Esophagus muscularis mucosa (tissue), 4 donors: ENCODE data around the gene TTC6. TPM values are rescaled to one million over a fixed set of nuclear protein-coding genes. Genes with fewer than 3 reads are reported as not detected.

Source experiments
- DNase-seq: peaks from one replicate; pipeline ENCODE4 v3.0.0-alpha.2; 2017; ENCODE audit errors: extremely low spot score
- H3K27ac ChIP-seq, 4 donors: fragments of 200-600 bp; sonication (generic); replicated peaks in 1 of 4; 1 replicate in 3 of 4; 2 replicates in 1 of 4; pipeline ENCODE4 v1.5.1; 2016 to 2019; ENCODE audit warnings: mild to moderate bottlenecking in 1 of 4
- H3K27me3 ChIP-seq, 4 donors: fragments of 200-600 bp; sonication (generic); one replicate each; pipeline versions ENCODE4 v1.5.1 to v1.6.0; 2016 to 2019
- H3K36me3 ChIP-seq, 4 donors: fragments of 200-600 bp; sonication (generic); one replicate each; pipeline ENCODE4 v1.5.1; 2016 to 2019
- H3K4me1 ChIP-seq, 4 donors: fragments of 200-600 bp; sonication (generic); one replicate each; pipeline ENCODE4 v1.5.1; 2016 to 2019
- H3K4me3 ChIP-seq, 4 donors: fragments of 200-600 bp; sonication (generic); 1 replicate in 2 of 4; 2 replicates in 2 of 4; pipeline ENCODE4 v1.5.1; 2016 to 2019; ENCODE audit warnings: mild to moderate bottlenecking in 4 of 4, moderate library complexity in 1 of 4
- H3K9me3 ChIP-seq, 4 donors: fragments of 200-600 bp; sonication (generic); 1 replicate in 3 of 4; 2 replicates in 1 of 4; pipeline ENCODE4 v1.5.1; 2016 to 2019
- CTCF ChIP-seq, 3 experiments: fragments of 200-600 bp in 2 of 3; fragments of 450-650 bp in 1 of 3; sonication (generic) in 2 of 3; IDR thresholded peaks; one replicate each; pipeline ENCODE4 v1.5.1; 2017 to 2019; ENCODE audit warnings: antibody characterized with exemption in 3 of 3, mild to moderate bottlenecking in 2 of 3, moderate library complexity in 1 of 3
- EP300 ChIP-seq: sonication (generic); formaldehyde crosslinking; IDR thresholded peaks from one replicate; pipeline ENCODE4 v1.6.1; 2017; ENCODE audit warnings: antibody characterized with exemption
- POLR2A ChIP-seq: fragments of 450-650 bp; IDR thresholded peaks from one replicate; pipeline ENCODE4 v1.6.1; 2017; ENCODE audit warnings: antibody characterized with exemption, moderate library complexity, mild to moderate bottlenecking, low read depth
- POLR2AphosphoS5 ChIP-seq, 2 donors: sonication (generic); formaldehyde crosslinking; IDR thresholded peaks; one replicate each; pipeline ENCODE4 v1.6.1; 2017; ENCODE audit warnings: antibody characterized with exemption in 2 of 2
- WGBS: methylation state at CpG from one replicate; pipeline ENCODE4 v1.1.5; 2018; 5-methylcytosine and 5-hydroxymethylcytosine counted together
- intact Hi-C: fragments of 100-400 bp; cut with DNase I; formaldehyde crosslinking; loops from one replicate; pipeline ENCODE4 v1.15.1; 2023
- total RNA-seq, 4 donors: library from RNA; depleted of rRNA; stranded (reverse); fragments of >200 nt; gene quantifications; one replicate each; pipeline versions ENCODE4 v1.1.0 to v1.2.1, GENCODE V29; 2016

The TTC6 gene
- total RNA-seq, 4 donors from 2014 or later: not detected

GRCh38 chr14:37587881-37588666, 7.4 kb upstream of the TTC6 start:
- no peak for DNase-seq
- intact Hi-C loops: no loop called here
- no peak overlapping the region for H3K27ac ChIP-seq

GRCh38 chr14:37588667-37588955, 6.8 kb upstream of the TTC6 start:
- H3K27ac ChIP-seq: no peak overlapping the region
- intact Hi-C loops: no loop called here
- TF ChIP-seq POLR2AphosphoS5 (IDR thresholded peaks at IDR 0.05) (no peak), POLR2A (no peak), EP300 (no peak), CTCF (IDR thresholded peaks at IDR 0.05) (no peak)
- no peak overlapping the region for H3K4me3 ChIP-seq
- DNase-seq: no peak
- H3K9me3 ChIP-seq: no peaks in the 10 kb centered on the region
- H3K36me3 ChIP-seq: no peaks in the 10 kb centered on the region
- WGBS: 14% methylated on average over 6 of the region's 6 CpGs
- H3K27me3 ChIP-seq: peaks cover 16 to 100% (median 97%) of the 10 kb centered on the region in 4 donors
- peaks cover 27 to 47% (median 43%) of the 10 kb centered on the region in 4 donors for H3K4me1 ChIP-seq

More at GRCh38 chr14:37587881-37588666, 7.4 kb upstream of the TTC6 start:
- H3K4me1 ChIP-seq: peaks cover 27 to 51% (median 46%) of the 10 kb centered on the region in 4 donors
- no peaks in the 10 kb centered on the region for H3K9me3 ChIP-seq
- WGBS: 4% methylated on average over 48 of the region's 63 CpGs
- no peak for TF ChIP-seq EP300
- H3K36me3 ChIP-seq: no peaks in the 10 kb centered on the region
- H3K4me3 ChIP-seq: peak overlapping the region in 2 of 4 donors; percentile 17 to 30
- H3K27me3 ChIP-seq: peaks cover 19 to 100% (median 96%) of the 10 kb centered on the region in 4 donors

GRCh38 chr14:37588956-37589714, 6.3 kb upstream of the TTC6 start:
- TF ChIP-seq POLR2A: no peak
- TF ChIP-seq CTCF (IDR thresholded peaks at IDR 0.05): no peak
- no peak for TF ChIP-seq POLR2AphosphoS5 (IDR thresholded peaks at IDR 0.05)
- H3K36me3 ChIP-seq: no peaks in the 10 kb centered on the region
- 23% methylated on average over 16 of the region's 16 CpGs for WGBS
- H3K27me3 ChIP-seq: peaks cover 14 to 100% (median 97%) of the 10 kb centered on the region in 4 donors
- no peak for DNase-seq
- no peak overlapping the region for H3K4me3 ChIP-seq
- no peaks in the 10 kb centered on the region for H3K9me3 ChIP-seq
- no peak overlapping the region for H3K27ac ChIP-seq
- peaks cover 26 to 45% (median 41%) of the 10 kb centered on the region in 4 donors for H3K4me1 ChIP-seq
- intact Hi-C loops: no loop called here

- WGBS: 30% methylated on average over 6 of the region's 6 CpGs
- Histone ChIP-seq H3K27me3 (peaks cover 14 to 100% (median 96%) of the 10 kb centered on the region in 4 donors), H3K4me3 (no peak overlapping the region), H3K4me1 (peaks cover 26 to 45% (median 41%) of the 10 kb centered on the region in 4 donors), H3K9me3 (no peaks in the 10 kb centered on the region), H3K27ac (no peak overlapping the region), H3K36me3 (no peaks in the 10 kb centered on the region)
- no peak for TF ChIP-seq POLR2A
- TF ChIP-seq EP300: no peak
- no peak for TF ChIP-seq POLR2AphosphoS5 (IDR thresholded peaks at IDR 0.05)
- TF ChIP-seq CTCF (IDR thresholded peaks at IDR 0.05): no peak
- intact Hi-C loops: no loop called here
- no peak for DNase-seq
These were observed 5.6 kb upstream of the TTC6 start for GRCh38 chr14:37589715-37590427.
